ENCODE measurements around the gene RABIF.

The RABIF gene

DNA sequence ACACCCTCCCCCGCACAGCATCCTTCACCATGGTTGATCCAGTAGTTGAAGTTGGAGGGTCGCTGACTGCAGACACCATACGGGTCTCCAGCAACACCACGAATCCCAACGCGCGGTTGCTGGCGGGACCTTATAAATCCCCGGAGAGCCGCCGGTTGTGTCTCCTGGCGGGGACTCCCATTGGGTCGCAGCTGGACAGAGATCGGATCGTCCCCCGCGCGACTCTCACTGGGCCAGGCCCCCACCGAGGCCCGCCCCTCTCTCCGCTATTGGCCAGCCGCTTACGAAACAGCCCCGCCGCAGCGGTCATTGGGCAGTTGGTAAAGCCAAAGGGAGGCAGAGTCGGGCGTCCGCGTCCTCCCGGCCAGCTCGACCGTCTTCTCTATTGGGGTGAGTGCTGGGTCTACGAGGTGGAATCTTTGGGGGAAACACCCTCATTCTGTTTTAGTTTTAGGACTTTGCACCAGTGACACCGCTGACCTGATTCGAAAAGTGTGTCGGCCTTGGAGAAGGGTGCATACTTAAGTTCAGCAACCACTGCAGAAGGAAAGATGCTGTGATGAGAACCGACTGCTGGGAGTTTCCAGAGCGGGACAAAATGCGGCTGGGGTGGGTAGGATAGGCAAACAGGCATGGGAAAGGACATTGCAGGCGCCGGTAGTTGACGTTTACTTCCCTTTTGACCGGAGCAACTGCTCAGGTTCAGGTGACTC, 27.4 kb downstream of the RABIF start:
- TF ChIP-seq CTCF (IDR thresholded peaks at IDR 0.05; ENCODE audit: insufficient read depth, low read length, missing control alignments) = no peak
- peak; percentile 21 for DNase-seq (ENCODE audit: low read depth, low spot score)
- H3K4me3 ChIP-seq (ENCODE audit: low read depth, low read length) = peak overlapping the region; percentile 73
- ChIA-PET CTCF (interaction anchor here (1.1 to 1.2 kb wide), 3 partner anchors 12 to 27 kb away, joined by 3 to 4 read pairs (median 3); partner anchors contain the start of gene RABIF), POLR2A (interaction anchor here (0.6 kb wide), 1 partner anchor 13 kb away, joined by 3 read pairs; no protein-coding TSS in a partner anchor)

DNA sequence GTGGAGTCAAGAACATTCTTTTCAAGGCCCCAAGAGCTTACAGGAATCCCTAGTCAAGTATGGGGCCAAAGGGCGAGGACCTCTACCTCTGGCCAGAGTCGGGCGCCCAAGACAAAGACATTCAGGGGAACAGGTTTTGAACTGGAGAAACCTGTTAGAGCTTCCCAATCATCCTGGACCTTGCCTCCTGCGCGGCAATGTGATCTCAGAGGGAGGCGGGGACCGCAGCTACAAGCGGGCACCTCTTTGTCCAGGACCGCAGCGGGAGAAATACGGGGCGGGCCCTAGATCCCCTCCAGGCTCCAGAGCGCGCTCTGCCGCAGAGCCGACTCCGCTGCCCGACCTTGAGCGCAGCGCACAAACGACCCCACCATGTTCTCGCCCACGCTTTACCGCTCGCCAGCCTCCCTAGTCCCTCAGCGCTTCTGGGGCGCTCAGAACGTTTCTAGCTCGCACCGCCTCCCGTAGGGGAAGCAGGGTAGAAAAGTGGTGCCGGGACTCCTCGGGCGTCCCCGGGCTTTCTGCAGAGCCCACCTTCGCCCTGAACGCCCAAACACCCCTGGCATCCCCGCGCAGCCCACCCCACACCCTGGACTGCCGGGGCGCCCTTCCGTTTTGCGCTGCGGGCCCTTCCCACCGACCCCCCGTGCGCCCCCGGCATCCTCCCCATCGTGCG, 28.1 kb downstream of the RABIF start:
- ChIA-PET POLR2A (interaction anchor here (0.6 to 0.9 kb wide), 2 partner anchors 14 to 50 kb away, joined by 3 read pairs; partner anchors contain the start of gene PCAT6), CTCF (interaction anchor here (1.0 to 1.1 kb wide), 2 partner anchors 28 to 151 kb away, joined by 3 to 4 read pairs; partner anchors contain the start of genes RABIF and SYT2)
- peak overlapping the region; percentile 73 for H3K4me3 ChIP-seq (ENCODE audit: low read depth, low read length)
- TF ChIP-seq CTCF (IDR thresholded peaks at IDR 0.05; ENCODE audit: insufficient read depth, low read length, missing control alignments) = no peak
- no peak for DNase-seq (ENCODE audit: low read depth, low spot score)

DNA sequence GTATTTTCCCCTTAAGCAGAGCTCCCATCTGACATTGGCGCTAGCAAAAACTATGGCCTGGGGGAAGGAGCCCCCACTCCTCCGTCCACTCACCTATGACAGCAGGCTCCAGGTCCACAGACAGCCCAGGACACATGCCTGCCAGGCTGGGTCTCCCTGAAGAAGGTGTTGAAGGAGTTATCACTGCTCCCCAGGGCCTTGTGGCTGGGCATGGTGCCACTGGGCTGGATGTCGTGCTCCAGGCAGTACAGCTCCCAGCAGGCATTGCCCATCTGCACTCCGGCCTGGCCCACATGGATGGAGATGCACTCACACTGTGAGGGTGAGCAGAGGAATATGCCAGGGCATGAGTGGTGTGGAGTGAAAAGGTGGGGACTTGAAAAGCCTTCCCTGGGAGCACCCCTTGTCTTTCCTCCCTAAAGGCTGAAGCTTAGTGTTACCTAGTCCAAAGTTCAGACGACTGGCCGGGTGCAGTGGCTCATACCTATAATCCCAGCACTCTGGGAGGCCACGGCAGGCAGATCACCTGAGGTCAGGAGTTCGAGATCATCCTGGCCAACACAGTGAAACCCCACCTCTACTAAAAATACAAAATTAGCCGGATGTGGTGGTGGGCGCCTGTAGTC, 30.0 kb downstream of the RABIF start:
- no peak for TF ChIP-seq CTCF (IDR thresholded peaks at IDR 0.05; ENCODE audit: insufficient read depth, low read length, missing control alignments)
- DNase-seq (ENCODE audit: low read depth, low spot score) = no peak
- POLR2A ChIA-PET = no interaction called here
- H3K4me3 ChIP-seq (ENCODE audit: low read depth, low read length) = no peak overlapping the region
- CTCF ChIA-PET = interaction anchor here (1.1 kb wide), 1 partner anchor 10 kb away, joined by 3 read pairs; no protein-coding TSS in a partner anchor

GRCh38 chr1:202858331-202858730, 30.6 kb downstream of the RABIF start:
- H3K4me3 ChIP-seq (ENCODE audit: low read depth, low read length) = no peak overlapping the region
- DNase-seq (ENCODE audit: low read depth, low spot score) = no peak
- TF ChIP-seq CTCF (IDR thresholded peaks at IDR 0.05; ENCODE audit: insufficient read depth, low read length, missing control alignments) = no peak
- CTCF ChIA-PET = no interaction called here
- POLR2A ChIA-PET = no interaction called here

GRCh38 chr1:202857136-202857610, 31.8 kb downstream of the RABIF start:
- H3K4me3 ChIP-seq (ENCODE audit: low read depth, low read length) = no peak overlapping the region
- ChIA-PET CTCF (interaction anchor here (1.2 to 1.3 kb wide), 2 partner anchors 8 to 13 kb away, joined by 3 to 4 read pairs; no protein-coding TSS in a partner anchor), POLR2A (no interaction called here)
- DNase-seq (ENCODE audit: low read depth, low spot score) = no peak
- no peak for TF ChIP-seq CTCF (IDR thresholded peaks at IDR 0.05; ENCODE audit: insufficient read depth, low read length, missing control alignments)

- DNase-seq (ENCODE audit: low read depth, low spot score) = no peak
- ChIA-PET CTCF (no interaction called here), POLR2A (no interaction called here)
- no peak overlapping the region for H3K4me3 ChIP-seq (ENCODE audit: low read depth, low read length)
- TF ChIP-seq CTCF (IDR thresholded peaks at IDR 0.05; ENCODE audit: insufficient read depth, low read length, missing control alignments) = no peak
Measured at GRCh38 chr1:202856014-202856413, 32.9 kb downstream of the RABIF start.
